Germinal center (tissue), 1 donor: ENCODE data around the gene CCDC50.

Source experiments
- DNase-seq: peaks from one replicate; pipeline ENCODE4 v3.0.0; 2012; ENCODE audit warnings: mixed read lengths, low spot score

CCDC50 gene

DNA sequence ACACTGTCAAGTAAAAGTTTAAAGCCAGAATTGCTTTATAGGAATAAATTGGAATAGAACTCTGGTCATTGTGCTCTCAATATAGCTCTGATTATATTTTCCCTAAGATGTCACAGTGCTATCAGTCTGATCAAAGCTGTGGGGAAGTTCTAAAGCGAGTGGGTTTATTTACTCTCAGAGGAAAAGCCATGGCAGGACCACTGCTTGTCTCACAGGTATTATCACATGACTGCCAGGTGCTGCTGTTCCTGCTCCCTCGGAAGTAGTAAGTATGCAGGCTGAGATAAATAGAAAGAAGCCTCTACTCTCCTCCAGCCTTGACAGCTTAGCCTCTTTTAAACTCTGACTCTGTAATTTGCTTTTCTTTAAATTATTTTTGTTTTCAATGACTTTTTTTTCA, 50.3 kb downstream of the CCDC50 start:
- no peak for DNase-seq

DNA sequence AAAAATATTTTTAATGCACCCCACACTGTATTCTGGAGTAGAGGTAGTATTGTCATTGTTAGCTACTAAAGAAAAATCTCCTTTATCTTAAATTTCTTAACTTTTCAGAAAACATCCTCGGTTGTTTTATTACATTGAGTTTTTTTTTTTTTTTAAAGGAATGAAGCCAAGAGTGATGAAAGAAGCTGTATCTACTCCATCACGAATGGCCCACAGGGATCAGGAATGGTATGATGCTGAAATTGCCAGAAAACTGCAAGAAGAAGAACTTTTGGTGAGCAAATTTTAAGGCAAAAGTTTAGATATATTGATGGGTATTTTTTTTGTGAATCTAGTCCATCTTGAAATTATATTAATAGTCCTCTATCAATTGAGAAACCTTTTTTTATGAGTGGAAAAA, 50.8 kb downstream of the CCDC50 start:
- no peak for DNase-seq

DNA sequence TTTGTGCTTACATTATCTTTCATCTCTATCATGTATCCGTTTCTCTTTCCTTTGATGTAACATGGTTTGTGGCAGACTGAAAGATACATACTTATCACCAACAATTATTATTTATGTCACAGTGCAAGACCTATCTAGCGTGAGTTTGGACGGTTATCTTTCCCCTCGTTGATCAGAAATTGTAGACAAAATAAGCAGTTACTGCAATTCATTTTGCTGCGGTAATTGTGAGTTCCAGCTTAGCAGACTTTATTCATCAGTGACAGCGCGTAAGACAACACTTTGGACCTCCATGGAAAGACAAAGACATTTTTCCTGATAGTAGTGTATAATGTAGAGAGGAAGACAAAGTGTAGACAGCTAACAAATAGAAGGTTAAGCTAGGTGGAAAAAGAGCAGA, 52.1 kb downstream of the CCDC50 start:
- no peak for DNase-seq

DNA sequence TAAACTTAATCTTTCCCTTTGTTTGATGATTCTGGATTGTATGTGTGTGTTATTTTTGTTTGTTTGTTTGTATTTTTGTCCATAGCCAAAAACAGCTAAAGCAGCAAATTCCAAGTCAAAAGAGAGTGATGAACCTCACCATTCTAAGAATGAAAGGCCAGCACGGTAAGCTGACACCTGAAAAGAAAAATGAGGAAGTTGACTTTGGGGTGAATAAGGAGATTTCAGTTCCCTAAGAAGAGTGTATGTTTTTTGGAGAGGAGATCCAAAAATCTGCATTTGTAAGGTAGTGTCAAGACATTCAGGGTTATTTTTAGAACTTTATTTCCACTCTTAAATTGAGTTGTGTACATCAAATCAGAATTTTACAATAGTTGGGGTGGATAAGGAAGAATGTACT, 53.5 kb downstream of the CCDC50 start:
- no peak for DNase-seq

DNA sequence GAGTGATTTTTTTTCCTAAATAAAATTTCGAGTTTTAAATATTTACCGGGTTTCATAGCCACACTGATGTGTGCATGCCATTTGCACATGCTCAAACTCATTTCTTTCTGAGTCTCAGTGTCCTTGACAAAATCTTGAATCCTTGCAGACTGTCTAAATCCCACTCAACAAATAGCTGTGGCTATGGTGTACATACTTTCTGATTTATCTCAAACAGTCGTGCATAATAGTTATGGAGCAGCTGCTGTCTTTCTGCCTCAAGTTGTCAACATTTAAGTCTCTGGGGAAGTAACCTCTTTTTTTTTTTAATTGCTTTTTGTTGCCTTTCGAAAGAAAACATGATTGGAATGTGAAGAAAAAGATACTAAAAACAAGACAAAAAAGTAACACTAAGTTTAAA, 53.9 kb downstream of the CCDC50 start:
- no peak for DNase-seq

DNA sequence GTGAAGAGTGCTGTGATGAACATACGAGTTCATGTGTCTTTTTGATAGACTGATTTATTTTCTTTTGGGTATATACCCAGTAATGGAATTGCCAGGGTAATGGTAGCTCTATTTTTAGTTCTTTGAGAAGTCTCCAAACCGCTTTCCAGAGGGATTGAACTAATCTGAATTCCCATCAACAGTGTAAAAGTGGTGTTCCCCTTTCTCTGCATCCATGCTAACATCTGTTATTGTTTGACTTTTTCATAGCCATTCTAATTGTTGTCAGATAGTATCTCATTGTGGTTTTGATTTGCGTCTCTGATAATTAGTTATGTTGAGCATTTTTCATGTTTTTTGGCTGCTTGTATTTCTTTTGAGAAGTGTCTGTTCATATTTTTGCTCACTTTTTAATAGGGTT, 55.9 kb downstream of the CCDC50 start:
- DNase-seq: no peak

DNA sequence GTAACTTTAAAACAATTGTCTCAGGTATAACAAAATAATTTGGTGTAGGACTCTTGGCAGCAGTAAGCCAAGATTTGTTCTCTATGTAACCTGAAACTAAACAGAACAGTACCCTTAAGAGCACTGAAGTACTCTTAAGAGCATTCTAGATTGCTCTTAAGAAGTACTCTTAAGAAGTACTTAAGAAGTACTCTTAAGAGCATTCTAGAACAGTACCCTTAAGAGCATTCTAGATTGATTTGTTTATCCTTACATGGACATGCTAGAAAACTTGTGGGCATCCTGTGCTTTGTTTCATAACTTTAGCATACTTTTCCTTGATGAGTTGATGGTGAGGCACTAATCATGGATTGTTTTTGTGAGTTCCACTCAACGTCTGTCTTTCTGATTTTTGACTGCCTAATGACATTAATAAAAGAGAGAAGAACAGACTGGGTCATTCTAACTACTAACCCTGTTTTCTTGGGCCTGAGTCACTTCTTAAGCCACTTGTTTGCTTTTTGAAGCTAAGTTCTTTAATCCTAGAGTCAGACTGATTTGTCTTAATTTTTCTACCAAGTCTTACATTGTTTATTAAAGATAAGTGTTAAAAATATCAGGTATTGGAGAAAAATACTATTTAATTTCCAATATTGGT, 58.4 kb downstream of the CCDC50 start:
- DNase-seq: no peak

- no peak for DNase-seq
Observed at GRCh38 chr3:191388823-191389222, 59.6 kb downstream of the CCDC50 start.

DNA sequence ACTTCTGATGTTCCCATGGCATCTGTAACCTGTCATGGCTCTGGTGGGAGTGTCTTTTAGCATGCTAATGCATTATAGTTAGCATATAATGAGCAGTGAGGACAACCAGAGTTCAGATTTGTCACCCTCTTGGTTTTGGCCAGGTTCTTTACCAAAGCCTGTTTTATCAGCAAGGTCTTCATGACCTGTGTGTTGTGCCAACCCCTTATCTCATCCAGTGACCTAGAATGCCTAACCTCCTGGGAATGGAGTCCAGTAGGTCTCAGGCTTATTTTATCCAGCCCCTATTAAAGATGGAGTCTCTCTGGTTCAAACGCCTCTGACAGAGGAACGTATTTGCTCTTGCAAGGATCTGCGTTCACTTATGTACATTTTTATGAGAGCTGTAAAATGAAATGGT, 61.4 kb downstream of the CCDC50 start:
- DNase-seq: no peak

GRCh38 chr3:191391861-191392808, 62.9 kb downstream of the CCDC50 start:
- DNase-seq: no peak

DNA sequence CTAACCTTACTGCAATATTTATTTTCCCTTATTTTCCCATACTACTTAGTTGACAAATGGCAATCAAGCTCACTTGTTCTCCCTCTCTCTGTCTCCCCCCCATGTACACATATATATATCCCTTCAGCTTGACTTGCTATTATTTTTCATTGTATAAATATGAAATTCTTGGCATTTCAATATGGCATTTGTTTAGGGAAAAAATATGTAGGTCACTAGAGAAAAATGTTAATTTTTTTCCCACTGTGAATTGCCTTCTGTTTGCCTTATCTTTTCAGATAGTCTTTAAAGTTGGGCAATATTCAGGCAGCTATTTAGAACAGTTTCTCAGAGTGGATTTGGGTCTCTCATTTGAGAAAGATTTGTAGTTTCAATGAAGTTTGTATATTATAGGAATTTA, 64.0 kb downstream of the CCDC50 start:
- DNase-seq: no peak

DNA sequence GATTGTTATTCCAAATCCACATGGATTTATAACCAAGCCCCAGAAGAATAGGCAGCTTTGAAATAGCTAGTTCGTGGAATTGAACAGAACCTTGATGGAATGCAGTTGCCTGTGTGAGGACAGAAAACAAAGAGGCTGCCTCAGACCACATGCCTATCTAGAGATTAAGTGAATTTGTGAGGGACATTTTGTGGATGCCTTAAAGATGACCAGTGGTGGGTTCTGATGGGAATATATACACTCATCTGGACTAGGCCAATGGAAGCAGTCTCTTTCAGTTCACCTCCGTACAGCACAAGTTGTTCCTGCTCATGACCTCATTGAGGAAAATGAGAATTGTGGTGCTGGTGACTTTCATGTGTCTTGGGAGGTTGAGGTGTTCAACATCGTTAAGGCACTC, 68.6 kb downstream of the CCDC50 start:
- no peak for DNase-seq

DNA sequence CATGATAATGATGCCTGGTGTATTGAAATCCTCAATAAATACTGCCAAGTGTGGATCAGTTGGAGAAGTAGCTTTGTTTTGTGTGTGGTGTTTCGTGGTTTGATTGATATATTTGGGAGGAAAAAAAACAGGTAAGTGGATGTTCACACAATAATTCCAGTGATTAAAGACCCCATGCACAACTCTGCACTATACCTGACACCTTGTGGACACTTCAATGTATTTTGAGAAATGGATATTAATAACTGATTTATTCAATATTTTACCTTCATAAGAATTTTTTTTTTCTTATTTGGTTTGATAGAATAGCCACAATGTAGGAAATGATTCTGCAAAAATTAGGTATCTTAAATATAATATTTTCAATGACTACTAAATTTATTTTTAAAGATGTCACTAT, 69.4 kb downstream of the CCDC50 start:
- no peak for DNase-seq

DNA sequence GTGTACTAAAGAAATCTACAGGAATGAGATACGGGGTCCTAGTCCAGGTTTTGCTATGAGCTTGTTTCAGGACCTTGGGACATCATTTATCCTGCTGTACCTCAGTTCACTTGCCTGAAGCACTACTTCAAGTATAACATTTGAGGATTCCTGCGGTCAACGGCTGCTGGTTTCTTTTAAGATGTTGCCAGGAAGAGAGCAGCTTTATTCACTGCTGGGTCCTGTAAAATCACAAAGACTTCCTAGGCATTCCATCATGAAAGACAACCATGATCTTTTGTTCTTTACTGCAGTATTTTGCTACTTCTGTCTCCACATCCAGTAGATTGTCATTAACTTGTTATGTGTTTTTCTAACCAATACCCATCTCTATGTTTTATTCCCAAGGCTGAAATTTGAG, 70.7 kb downstream of the CCDC50 start:
- DNase-seq: no peak

DNA sequence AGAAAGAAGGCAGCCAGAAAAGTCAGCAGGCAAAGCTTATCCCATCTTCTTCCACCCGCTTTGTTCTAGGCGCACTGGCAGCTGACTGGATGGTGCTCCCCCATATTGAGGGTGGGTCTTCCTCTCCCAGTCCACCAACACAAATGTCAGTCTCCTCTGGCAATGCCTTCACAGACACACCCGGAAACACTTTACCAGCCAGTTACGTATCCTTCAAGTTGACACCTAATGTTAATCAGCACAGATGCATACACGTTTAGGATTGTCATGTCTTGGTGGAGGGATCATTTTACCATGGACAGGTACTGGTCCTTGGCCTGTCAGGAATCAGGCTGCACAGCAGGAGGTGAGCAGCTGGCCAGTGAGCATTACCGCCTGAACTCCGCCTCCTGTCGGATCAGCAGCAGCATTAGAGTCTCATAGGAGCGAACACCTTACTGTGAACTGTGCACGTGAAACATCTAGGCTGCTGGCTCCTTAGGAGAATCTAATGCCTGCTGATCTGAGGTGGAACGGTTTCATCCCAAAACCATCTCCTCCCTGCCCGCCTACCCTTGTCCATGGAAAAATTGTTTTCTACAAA, 72.7 kb downstream of the CCDC50 start:
- no peak for DNase-seq

GRCh38 chr3:191409791-191410359, 80.7 kb downstream of the CCDC50 start:
- DNase-seq: no peak

DNA sequence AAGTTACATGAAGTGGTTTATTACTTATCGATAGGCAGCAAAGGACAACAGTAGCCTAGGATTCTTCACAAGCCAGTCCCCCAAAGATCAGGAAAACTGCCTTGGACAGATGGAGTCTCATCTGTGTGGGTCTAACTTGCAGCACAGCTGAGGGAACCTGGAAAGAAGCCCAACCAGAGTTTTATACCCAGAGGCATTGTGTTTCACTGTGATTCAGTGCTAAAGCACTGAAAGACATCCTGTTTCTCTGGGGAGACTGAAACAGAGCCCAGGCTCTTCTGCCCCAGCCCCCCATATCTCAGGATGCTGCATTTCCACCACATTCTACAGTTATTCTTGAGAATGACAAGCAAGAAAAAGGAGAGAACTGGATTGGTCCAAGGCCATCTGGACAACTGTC, 83.6 kb downstream of the CCDC50 start:
- no peak for DNase-seq

GRCh38 chr3:191414286-191414685, 85.1 kb downstream of the CCDC50 start:
- DNase-seq: no peak

- DNase-seq: no peak
Observed at GRCh38 chr3:191414732-191415131, 85.5 kb downstream of the CCDC50 start.

DNA sequence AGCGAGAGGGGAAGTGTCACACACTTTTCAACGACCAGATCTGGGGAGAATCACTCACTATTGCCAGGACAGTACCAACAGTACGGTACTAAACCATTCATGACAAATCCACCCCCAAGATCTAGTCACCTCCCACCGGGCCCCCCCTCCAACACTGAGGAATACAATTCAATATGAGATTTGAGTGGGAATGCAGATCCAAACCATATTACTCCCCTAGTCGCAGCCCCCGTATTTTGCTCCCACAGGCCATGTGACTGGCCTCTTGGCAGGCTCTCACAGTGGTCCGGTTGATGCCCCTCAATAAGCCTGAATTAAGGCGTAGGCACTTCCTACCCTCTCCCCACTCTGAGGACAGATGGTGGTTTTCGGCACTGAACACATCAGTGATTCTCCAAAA, 86.4 kb downstream of the CCDC50 start:
- DNase-seq: no peak

DNA sequence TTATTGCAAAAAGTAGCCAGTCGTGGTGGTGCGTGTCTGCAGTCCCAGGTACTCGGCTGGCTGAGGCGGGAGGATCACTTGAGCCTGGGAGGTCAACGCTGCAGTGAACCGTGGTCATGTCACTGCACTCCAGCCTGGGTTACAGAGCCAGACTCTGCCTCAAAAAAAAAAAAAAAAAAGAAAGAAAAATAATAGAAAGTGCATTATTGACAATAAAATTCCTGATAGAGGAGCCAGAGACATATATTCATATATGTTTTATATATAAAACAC, 88.2 kb downstream of the CCDC50 start:
- no peak for DNase-seq

- DNase-seq: no peak
Observed at GRCh38 chr3:191420771-191421170, 91.6 kb downstream of the CCDC50 start.

DNA sequence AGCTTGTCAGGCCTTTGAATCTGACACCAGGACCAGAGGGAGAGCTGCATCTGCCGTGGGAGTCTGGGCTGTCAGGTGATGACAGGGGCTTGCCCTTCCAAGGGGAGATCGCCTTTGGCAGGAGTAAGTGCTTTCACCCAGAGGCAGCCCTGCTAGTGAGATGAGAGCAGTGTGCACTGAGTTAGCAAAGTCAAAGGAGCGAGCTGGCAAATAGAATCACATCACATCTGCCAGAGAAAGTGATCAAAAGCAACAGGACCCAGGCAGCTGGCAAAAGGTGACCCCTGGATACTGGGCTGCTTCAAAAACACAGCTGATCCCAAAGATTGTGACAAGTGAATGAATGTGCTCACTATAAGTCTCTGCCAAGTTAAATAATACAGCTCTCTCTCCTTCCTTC, 95.7 kb downstream of the CCDC50 start:
- no peak for DNase-seq
